ENCODE data around the gene TSBP1.

DNA sequence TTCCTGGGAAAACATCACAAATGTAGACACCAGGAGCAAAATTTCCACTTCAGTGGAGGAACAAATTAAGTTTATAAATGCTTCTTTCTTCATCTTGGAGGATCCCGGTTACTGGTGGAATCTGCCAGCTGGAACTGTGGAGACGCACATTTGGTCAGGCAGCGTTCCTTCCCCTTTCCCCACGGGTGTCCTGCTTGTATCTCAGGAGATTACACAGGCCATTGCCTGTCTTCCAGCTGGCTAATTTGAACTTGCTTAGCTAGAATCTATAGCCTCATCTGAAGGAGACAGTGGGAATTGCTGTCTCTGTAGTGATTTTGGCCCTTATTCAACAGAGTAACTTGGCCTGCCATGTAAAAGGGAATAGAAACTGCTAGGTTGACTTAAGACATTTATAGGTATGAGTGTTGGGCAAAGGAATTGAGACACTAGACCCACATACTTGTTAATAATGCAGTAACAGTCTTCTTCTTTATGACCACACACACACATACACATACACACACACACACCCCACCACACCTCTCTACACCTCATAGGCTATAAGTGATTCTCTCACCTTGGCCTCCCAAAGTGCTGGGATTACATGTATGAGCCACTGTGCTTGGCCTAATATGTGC is 34.4 kb downstream of the TSBP1 start:
- TF ChIP-seq, protein P1, sequence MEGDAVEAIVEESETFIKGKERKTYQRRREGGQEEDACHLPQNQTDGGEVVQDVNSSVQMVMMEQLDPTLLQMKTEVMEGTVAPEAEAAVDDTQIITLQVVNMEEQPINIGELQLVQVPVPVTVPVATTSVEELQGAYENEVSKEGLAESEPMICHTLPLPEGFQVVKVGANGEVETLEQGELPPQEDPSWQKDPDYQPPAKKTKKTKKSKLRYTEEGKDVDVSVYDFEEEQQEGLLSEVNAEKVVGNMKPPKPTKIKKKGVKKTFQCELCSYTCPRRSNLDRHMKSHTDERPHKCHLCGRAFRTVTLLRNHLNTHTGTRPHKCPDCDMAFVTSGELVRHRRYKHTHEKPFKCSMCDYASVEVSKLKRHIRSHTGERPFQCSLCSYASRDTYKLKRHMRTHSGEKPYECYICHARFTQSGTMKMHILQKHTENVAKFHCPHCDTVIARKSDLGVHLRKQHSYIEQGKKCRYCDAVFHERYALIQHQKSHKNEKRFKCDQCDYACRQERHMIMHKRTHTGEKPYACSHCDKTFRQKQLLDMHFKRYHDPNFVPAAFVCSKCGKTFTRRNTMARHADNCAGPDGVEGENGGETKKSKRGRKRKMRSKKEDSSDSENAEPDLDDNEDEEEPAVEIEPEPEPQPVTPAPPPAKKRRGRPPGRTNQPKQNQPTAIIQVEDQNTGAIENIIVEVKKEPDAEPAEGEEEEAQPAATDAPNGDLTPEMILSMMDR (IDR thresholded peaks at IDR 0.05 in 4 of 5, conservative IDR thresholded peaks at IDR 0.05 in 1 of 5), result no peak
- TF ChIP-seq POLR2A (IDR thresholded peaks at IDR 0.05), result no peak
